DMS53 (cell line): Measurements from ENCODE around the gene RNF222.

Experiments used
- DNase-seq: peaks from one replicate; lab custom pipeline; 2025; lab: John Stamatoyannopoulos, UW

Gene RNF222

GRCh38 chr17:8345052-8345690 is 52.5 kb downstream of the RNF222 start:
- DNase-seq, result no peak

- no peak for DNase-seq
These were observed 56.2 kb downstream of the RNF222 start for GRCh38 chr17:8341456-8341855.
